GM19099 (cell line): ENCODE measurements around the gene PFDN1.

Source experiments
- POLR2A ChIP-seq: IDR thresholded peaks from 3 replicates; pipeline ENCODE4 v1.6.1; 2011; ENCODE audit warnings: low read depth; ENCODE audit not compliant: insufficient read length; ENCODE audit errors: extremely low read depth

The PFDN1 gene

GRCh38 chr5:140317859-140318258, 15.0 kb upstream of the PFDN1 start:
- TF ChIP-seq POLR2A, result no peak

GRCh38 chr5:140312791-140313189, 9.9 kb upstream of the PFDN1 start:
- TF ChIP-seq POLR2A, result no peak

- TF ChIP-seq POLR2A, result no peak
Observed at GRCh38 chr5:140312067-140312790, 9.3 kb upstream of the PFDN1 start.

- no peak for TF ChIP-seq POLR2A
Observed at GRCh38 chr5:140311011-140311467, 8.1 kb upstream of the PFDN1 start.

GRCh38 chr5:140310434-140310833, 7.5 kb upstream of the PFDN1 start:
- TF ChIP-seq POLR2A, result no peak

GRCh38 chr5:140309706-140310249, 6.9 kb upstream of the PFDN1 start:
- no peak for TF ChIP-seq POLR2A

DNA sequence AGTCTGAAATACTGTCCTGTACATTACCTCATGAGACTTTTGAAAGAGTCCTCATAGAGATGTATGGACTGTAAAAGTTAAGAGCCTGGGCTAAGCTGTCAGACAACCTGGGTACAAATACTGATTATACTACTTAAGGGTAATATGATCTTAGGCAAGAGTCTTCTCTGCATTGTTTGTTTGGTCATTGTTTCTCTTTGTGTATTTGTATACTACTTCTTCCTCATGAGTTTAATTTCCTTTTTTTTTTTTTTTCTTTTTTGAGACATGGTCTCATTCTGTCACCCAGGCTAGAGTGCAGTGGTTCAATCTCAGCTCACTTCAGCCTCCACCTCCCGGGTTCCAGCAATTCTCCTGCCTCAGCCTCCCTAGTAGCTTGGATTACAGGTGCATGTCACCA, 2.6 kb upstream of the PFDN1 start:
- TF ChIP-seq POLR2A, result no peak

DNA sequence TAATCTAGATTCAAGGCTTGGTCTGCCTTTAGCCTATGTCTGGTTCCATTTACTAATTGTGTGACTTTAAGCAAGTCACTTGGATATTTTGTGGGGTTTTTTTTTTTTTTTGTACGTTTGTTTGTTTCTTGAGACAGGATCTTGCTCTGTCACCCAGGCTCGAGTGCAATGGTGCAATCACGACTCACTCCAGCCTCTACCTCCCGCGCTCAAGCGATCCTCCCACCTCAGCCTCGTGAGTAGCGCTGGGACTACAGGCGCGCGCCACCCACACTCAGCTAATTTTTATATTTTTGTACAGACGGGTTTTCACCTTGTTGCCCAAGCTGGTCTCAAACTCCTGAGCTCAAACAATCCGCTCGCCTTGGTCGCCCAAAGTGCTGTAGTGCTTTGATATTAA, 1.1 kb upstream of the PFDN1 start:
- no peak for TF ChIP-seq POLR2A

DNA sequence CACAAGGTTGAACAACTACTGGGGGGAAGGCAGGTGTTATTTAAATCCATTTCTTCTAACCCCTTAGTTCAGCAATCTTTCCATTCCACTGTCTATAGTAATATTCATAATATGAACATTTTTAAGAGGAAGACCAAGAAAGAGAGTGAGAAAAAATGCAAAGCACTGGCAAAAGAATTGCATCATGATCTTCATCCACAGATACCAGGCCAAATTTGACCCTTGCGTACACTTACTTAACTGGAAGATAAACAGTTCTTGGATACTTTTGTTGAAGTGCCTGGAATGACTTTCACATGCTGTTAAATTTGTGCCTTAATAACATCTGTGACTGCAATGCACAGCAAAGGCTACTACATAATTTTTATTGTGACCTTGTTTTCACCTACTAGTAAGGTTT, 1.8 kb downstream of the PFDN1 start:
- TF ChIP-seq POLR2A, result no peak

DNA sequence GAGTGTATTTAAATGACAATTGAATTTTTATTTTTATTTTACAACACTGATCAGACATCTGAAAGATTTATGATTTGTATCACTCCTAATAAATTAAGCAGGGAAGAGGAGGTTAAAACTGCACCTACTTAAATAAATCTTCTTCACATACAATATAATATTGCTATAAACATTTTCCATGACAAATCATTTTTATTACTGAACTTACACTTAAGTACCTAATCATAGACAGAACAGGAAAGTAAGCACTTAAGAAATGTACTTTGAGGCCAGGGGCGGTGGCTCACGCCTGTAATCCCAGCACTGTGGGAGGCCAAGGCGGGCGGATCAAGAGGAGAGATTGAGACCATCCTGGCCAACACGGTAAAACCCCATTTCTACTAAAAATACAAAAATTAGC, 3.8 kb downstream of the PFDN1 start:
- no peak for TF ChIP-seq POLR2A

DNA sequence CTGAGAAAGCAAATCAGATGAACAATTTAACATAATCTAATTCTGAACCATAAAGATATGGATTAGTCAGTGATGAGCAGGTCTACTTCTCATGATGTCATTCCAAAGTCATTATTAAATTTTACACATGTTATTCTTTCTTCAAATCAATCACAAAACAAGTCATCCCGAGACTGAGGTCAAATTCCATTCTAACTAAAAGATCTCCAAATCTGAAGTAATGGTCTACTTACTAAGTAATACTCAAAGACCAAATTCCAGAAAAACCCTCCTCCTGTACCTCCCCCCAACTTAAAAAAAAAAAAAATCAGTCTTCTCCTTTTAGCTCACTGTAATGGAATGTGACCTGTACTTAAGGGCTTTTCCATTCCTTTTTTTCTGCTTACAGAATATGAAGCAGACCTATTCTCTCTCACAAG, 4.7 kb downstream of the PFDN1 start:
- no peak for TF ChIP-seq POLR2A

DNA sequence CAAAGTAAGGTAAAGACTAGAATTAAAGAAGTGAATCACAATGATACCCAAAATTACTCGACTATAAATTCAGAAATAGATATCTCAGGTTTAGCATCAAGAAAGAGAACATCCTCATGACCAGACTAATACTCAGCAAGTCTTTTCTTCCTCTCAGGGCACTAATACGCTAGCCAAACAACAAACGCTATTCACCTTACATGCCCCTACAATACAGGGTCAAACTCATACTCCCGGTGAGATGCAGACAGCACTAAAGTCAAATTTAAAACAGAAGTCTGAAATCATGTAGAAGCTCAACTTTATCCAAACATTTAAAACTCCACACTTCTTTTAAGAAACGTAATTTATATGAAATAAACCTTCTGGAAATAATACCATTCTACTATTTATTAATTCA, 5.6 kb downstream of the PFDN1 start:
- TF ChIP-seq POLR2A, result no peak

DNA sequence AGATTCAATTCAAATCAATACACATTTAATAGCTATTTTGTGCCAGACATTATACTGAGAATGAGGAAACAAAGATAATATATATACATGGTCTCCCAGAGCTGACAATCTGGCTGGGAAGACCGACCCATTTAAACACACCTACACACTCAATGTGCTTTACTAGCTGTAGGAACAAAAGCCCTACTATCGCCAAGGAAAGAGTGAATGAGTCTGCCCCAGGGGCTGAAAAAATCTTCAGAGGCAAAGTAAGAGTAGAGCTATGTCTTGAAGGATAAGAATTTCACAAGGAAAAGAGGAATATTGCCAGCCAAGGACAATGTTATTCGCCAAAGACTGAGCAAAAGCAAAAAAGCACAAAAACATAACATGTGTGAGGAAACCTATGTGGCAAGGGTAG, 6.6 kb downstream of the PFDN1 start:
- TF ChIP-seq POLR2A, result no peak

DNA sequence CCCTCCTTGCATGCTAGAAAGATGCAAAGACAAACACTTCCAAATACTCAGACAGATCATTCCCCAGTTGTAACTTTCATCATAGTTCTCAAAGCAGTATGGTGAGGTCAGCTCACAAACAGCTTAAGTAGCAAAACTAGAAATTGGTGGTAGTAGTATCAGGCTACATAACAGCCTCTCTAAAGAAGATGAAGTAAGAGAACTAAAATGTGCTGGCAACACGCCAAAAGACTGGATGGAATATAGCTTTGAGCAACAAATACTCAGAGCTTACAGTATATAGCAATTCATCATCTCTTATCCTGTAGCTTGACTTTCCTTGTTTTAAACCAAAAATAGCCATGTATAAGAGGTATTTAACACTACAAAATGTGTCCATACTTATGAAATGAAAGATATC, 7.5 kb downstream of the PFDN1 start:
- TF ChIP-seq POLR2A, result no peak

GRCh38 chr5:140294753-140295152, 8.1 kb downstream of the PFDN1 start:
- TF ChIP-seq POLR2A, result no peak

GRCh38 chr5:140293849-140294100, 9.1 kb downstream of the PFDN1 start:
- TF ChIP-seq POLR2A, result no peak

DNA sequence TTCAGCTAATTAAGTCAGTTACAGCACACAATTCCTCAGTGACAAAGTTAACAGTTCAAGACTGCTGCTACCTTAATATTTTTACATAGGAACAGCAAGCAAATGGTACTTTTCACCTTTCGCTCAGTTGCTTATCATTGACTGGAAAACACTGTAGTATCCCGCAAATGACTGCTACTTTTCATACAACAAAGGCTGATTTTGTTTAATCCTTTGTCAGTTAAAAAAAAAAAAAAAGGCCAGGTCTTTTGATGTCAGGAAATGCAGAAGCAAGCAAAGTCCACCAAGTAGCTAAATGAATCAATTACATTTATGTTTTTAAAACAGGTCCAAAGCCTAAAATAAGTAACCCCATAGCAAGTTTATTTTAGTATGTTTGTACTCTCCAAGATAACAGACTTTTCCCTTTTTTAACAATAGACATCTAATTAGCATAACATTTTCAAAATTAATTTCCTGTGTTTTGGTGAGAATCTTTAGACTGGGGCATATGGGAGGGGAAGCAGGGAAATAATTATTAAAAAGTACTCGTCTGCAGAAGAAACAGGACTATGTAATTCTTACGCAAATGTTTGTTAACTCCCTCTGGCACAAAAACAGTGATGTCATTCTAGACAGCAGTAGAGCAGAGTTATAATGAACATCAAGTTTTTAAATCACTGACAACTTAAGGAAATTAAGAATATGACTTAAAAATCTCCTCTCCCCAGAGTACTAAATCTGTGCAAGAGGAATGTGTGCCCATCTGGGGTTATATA, 9.6 kb downstream of the PFDN1 start:
- TF ChIP-seq POLR2A, result no peak
